Activated T-helper 1 cell treated with Interleukin-2 at 50 U/mL for 16 hours (primary cell): ENCODE data around the gene PTPN3.

Source experiments
- DNase-seq: peaks from one replicate; pipeline ENCODE4 v3.0.0-alpha.2; 2020; ENCODE audit warnings: low read depth

Gene PTPN3

GRCh38 chr9:109475526-109475925, 22.6 kb downstream of the PTPN3 start:
- no peak for DNase-seq

DNA sequence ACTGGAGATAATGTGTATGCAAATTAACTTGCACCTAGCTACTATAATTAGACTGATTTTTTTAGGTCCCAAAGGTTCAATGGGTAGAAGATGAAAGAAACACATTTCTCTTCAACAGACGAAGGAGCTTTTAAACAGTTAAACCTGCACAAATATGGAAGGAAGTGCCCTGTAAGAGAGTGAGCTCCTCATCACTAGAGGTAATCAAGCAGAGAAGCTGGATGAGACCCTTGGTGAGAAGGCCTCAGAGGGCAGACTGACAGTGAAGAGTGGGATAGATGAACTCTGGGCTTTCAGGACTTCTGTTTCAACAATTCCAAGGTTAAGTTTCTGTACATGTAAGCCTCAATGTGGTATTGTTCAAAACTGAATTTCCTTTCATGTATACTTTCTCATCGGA, 23.2 kb downstream of the PTPN3 start:
- DNase-seq, result no peak

GRCh38 chr9:109474170-109474569, 23.9 kb downstream of the PTPN3 start:
- DNase-seq, result no peak

DNA sequence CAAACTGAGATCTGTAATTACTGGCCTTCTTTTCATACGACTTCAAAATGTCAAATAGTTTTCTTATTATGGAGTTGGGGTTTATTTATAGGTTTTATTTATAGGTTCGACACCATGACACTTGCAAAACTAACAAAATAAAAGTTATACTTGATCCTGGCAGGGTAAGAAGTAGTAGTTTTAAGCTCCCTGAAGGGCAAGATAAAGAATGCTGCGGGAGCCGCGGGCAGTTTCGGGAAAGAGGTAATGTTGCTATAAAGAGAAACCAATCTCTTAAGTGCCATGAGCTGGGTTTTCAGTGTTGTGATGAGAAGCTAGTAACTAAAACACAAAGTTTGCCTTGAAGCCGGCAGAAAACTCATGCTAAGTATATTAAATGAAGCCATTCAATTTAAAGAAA, 24.8 kb downstream of the PTPN3 start:
- no peak for DNase-seq

DNA sequence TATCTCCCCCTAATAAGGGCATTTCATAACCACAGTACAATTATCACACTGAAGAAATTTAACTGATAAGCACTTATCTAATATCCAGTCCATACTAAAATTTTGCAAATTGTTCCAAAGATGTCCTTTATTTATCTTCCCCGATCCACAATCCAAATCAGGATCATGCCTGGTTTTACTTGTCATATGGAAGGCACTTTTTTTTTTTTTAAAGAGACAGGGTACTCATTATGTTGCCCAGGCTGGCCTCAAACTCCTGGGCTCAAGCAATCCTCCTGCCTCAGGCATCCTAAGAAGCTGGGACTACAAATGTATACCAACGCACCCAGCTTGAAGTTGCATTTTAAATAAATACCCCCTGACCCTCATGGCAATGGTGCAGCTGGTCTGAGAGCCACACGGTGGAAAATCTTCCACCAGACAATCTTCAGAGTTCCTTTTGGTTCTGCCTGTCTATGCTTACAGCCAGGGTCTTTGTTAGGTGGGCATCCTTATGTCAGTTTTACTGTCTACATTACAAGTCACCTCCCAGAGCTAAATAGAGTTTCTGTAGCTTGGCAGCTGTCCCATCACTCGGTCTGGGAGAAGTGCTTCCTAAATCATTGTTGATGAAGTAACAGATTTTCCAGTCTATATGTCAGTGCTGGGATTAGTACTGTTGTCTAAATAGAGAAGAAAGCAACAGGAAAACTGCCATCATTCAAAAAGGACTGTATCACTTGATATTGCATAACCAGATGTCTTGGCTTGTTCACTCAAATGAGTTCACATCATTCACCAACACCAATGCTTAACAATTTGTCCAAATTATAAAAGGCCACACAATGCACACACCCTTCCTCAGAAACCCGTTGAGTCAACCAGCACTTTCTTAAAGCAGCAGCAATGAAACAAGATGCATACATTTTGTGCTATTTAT, 26.4 kb downstream of the PTPN3 start:
- no peak for DNase-seq

DNA sequence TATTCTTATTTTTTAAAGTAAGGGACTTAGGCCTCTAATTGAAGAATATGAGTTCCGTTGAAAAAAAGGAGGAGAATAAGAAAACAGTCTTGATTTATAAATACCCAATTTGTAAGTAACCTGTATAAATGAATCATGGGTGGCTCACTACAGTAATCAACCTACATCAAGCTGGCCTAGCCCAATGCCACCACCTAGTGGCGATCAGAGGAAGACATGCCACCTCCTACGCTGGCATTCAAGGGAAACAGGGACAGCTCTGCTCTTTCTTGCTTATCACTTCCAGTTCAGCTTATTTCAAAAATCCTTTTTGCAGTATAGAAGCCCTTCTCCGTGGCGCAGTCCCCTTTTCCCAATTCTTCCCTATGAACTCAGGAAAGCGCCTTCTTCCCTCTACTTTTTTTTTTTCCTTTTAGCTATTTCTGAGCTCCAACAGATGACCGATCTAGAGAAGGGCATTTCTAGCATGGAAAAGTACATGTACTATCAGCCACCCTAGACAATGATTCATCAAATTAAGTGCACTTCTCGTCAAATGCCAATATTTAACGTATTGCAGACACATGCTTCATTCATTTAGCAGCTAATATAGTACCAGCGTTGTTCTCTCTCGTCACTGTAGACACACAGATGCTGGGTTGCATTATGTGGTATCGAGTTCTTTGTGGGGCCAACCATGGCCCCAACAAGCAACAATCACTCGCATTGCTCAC, 28.3 kb downstream of the PTPN3 start:
- peak; percentile 4 for DNase-seq

GRCh38 chr9:109468927-109469326, 29.2 kb downstream of the PTPN3 start:
- DNase-seq, result no peak

GRCh38 chr9:109467936-109468335, 30.2 kb downstream of the PTPN3 start:
- DNase-seq, result no peak

GRCh38 chr9:109466623-109467590, 31.2 kb downstream of the PTPN3 start:
- no peak for DNase-seq

GRCh38 chr9:109463924-109464625, 34.0 kb downstream of the PTPN3 start:
- no peak for DNase-seq

DNA sequence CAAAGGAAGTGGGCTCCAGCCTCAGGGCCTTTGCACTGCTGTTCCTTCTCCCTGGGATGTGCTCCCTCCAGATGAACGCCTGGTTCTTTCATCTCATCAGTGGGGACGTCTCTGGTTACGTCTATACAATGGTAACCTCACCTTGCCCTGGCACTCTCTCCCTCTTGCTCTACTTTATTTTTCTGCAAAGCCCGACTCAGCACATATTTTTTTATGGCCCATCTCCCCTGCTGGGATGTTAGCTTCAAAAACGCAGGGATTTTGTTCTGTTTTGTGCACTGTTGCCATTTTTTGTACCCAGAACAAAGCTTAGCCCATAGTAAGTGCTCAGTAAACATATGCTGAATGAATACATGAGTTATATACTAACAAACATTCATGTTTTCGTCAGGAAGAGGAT, 37.5 kb downstream of the PTPN3 start:
- no peak for DNase-seq

DNA sequence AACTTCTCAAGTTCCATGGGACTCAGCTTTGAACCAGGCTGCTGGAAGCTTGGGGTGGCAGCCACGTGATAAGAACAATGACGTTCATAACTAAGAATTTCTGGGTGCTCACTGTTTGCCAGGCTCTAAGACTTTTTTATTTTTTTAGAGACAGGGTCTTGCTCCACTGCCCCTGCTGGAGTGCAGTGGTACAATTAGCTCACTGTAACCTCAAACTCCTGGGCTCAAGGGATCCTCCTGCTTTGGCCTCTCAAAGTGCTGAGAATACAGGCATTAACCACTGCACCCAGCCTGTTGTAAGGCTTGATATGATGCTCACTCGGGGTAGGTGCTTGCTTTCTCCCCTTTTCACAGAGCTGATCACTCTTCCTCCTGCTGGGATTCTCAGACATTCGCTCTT, 38.7 kb downstream of the PTPN3 start:
- no peak for DNase-seq

DNA sequence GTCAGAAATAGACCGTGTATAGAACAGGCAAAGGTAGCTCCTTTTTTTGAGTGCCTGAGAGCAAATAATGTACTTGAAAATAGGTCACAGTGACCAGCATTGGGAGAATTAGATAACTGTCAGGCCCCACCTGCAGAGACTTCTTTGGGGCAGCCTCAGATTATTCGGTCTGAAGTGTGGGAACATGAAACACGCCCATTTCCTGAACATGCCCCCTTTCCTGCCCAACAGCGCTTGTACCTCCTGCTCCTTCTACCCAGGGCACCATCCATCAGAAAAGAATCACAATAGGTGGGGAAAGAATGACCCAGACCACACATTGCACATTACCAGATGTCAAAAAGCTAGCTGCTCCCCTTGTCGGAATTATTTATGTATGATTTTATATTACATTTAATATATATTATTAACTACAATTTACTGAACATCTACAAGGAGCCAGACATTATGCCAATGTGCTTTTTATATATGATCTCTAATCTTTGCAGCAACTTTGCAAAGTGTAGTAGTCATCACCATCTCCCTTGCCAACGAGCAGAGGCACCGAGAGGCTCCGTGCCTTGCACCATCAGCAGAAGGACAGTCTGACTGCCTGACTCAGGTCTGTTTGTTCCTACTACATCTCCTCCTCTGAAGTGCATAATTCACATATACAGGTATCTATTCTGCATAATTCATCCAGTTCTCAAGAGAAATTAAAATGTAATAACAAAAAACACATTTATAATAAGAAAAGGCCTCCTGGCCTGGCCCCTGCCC, 39.5 kb downstream of the PTPN3 start:
- DNase-seq, result no peak

GRCh38 chr9:109456811-109457210, 41.3 kb downstream of the PTPN3 start:
- no peak for DNase-seq

DNA sequence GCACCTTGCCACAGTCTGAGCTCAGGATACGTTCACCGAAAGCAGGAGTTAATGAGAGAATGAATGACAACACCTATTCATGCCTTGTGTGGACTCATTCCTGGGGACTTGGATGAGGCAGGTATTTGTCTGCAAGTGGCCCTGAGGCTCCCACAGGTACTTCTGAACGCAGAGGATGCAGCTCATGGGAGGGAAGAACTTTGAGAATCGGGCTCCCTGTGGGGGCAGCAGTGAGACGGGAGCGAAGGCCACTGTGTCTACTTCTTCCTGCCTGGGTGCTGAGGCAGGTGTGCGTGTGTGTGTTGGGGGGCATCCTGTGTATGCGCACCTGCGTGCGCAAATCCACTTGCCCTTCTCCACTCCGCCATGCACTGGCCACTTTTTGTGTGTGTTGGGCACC, 42.2 kb downstream of the PTPN3 start:
- no peak for DNase-seq

DNA sequence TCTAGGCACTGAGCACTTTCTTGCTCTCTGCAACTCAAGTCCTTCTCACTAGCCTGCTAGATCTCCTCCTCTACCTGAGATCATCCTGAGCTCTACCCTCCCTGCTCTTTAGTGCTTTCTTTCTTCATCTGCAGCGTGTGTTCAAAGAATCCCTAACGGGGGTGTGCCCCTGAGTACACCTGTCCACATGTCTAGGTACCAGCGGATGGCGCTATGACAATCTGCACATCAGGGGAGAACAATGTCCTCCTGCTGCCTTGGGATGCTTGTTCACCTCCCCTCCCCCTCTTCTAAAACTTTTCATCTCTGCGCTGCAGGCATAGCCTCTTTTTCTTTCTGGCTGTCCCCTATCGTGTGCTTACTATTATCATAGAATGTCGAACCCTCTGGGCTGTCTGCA, 42.7 kb downstream of the PTPN3 start:
- DNase-seq, result no peak

GRCh38 chr9:109454601-109455155, 43.4 kb downstream of the PTPN3 start:
- DNase-seq, result no peak

- no peak for DNase-seq
Measured at GRCh38 chr9:109454041-109454440, 44.1 kb downstream of the PTPN3 start.

GRCh38 chr9:109453210-109453842, 44.8 kb downstream of the PTPN3 start:
- no peak for DNase-seq

- DNase-seq, result no peak
Measured at GRCh38 chr9:109452761-109453160, 45.3 kb downstream of the PTPN3 start.
